Naive thymus-derived CD4-positive, alpha-beta T cell (primary cell): ENCODE data around the gene SLC26A8. TPM values are rescaled to one million over a fixed set of nuclear protein-coding genes. Genes with fewer than 3 reads are reported as not detected.
"Not testable (repeated sequence)": the region's sequence is repeated elsewhere in the genome, so short reads cannot be mapped to it uniquely, and the experiment has no call there.

ENCODE experiments used
- ATAC-seq: fragments of 150-1000 bp; cut with Tn5 transposase; 2 replicates; pipeline ENCODE4 v1.10.0; 2021; ENCODE audit warnings: mild to moderate bottlenecking, moderate library complexity
- CTCF ChIA-PET: fragments of 350-600 bp; sonication (Branson Sonifier 250); formaldehyde crosslinking; loops from one replicate; lab custom pipeline; 2021; ENCODE audit warnings: antibody characterized with exemption; lab: Charles Lee
- POLR2A ChIA-PET: fragments of 350-600 bp; sonication (Branson Sonifier 250); formaldehyde crosslinking; loops from one replicate; lab custom pipeline; 2021; ENCODE audit warnings: antibody characterized with exemption, inconsistent platforms; lab: Charles Lee
- DNase-seq, 9 donors: peaks; one replicate each; pipeline versions ENCODE4 v3.0.0 to v3.0.0-alpha.2; 2020 to 2022; ENCODE audit warnings: mixed read lengths in 1 of 9
- H3K27ac ChIP-seq: one replicate; pipeline ENCODE4 v1.7.0; 2013; ENCODE audit warnings: mild to moderate bottlenecking, low read depth, low read length, moderate library complexity
- H3K27me3 ChIP-seq, 2 donors: one replicate each; pipeline ENCODE4 v1.7.0; 2013; ENCODE audit warnings: low read length in 2 of 2, mild to moderate bottlenecking in 2 of 2, moderate library complexity in 2 of 2; ENCODE audit not compliant: control insufficient read depth in 2 of 2, insufficient read depth in 2 of 2
- H3K36me3 ChIP-seq, 3 experiments: 1 replicate in 2 of 3; 2 replicates in 1 of 3; pipeline ENCODE4 v1.7.0; 2013; ENCODE audit warnings: low read length in 3 of 3, mild to moderate bottlenecking in 3 of 3, moderate library complexity in 1 of 3; ENCODE audit not compliant: insufficient read depth in 3 of 3, control insufficient read depth in 2 of 3
- H3K4me1 ChIP-seq, 2 donors: one replicate each; pipeline ENCODE4 v1.7.0; 2013; ENCODE audit warnings: low read length in 2 of 2, mild to moderate bottlenecking in 2 of 2, moderate library complexity in 1 of 2; ENCODE audit not compliant: control insufficient read depth in 2 of 2, insufficient read depth in 2 of 2
- H3K4me3 ChIP-seq: 2 replicates; pipeline ENCODE4 v1.7.0; 2013; ENCODE audit warnings: mild to moderate bottlenecking, low read length
- H3K9me3 ChIP-seq, 3 experiments: 1 replicate in 2 of 3; 2 replicates in 1 of 3; pipeline ENCODE4 v1.7.0; 2013; ENCODE audit warnings: low read length in 3 of 3; ENCODE audit not compliant: control insufficient read depth in 2 of 3
- H3K27ac Mint-ChIP-seq, 9 donors: one replicate each; pipeline ENCODE4 v1.8.0; 2020 to 2022; ENCODE audit warnings: mixed read lengths in 9 of 9, mild to moderate bottlenecking in 8 of 9, moderate library complexity in 5 of 9, inconsistent platforms in 2 of 9
- H3K27me3 Mint-ChIP-seq, 5 donors: one replicate each; pipeline ENCODE4 v1.8.0; 2021 to 2022; ENCODE audit warnings: mixed read lengths in 5 of 5, mild to moderate bottlenecking in 1 of 5
- H3K36me3 Mint-ChIP-seq, 5 donors: one replicate each; pipeline ENCODE4 v1.8.0; 2020 to 2022; ENCODE audit warnings: mixed read lengths in 5 of 5, mild to moderate bottlenecking in 3 of 5, inconsistent platforms in 1 of 5
- H3K4me1 Mint-ChIP-seq, 7 donors: one replicate each; pipeline ENCODE4 v1.8.0; 2020 to 2022; ENCODE audit warnings: mixed read lengths in 7 of 7, mild to moderate bottlenecking in 3 of 7, inconsistent platforms in 1 of 7
- H3K4me3 Mint-ChIP-seq, 10 donors: one replicate each; pipeline ENCODE4 v1.8.0; 2020 to 2022; ENCODE audit warnings: mild to moderate bottlenecking in 10 of 10, mixed read lengths in 10 of 10, moderate library complexity in 6 of 10, inconsistent platforms in 2 of 10
- H3K9me3 Mint-ChIP-seq, 11 donors: one replicate each; pipeline ENCODE4 v1.8.0; 2020 to 2022; ENCODE audit warnings: mixed read lengths in 11 of 11, mild to moderate bottlenecking in 4 of 11, inconsistent platforms in 1 of 11, moderate library complexity in 1 of 11
- intact Hi-C, 2 donors: fragments of 100-400 bp; cut with micrococcal nuclease; formaldehyde crosslinking; loops; one replicate each; pipeline ENCODE4 v1.15.1; 2023
- polyA plus RNA-seq, 2 donors: library from polyadenylated mRNA; unstranded; fragments of 300-500 nt; fragmentation: Illumina TruSeq; gene quantifications; one replicate each; pipeline ENCODE4 v1.2.3, GENCODE V29; 2021
- total RNA-seq, 6 experiments: library from RNA in 5 of 6; stranded (reverse) in 5 of 6; gene quantifications; 1 replicate in 5 of 6; 2 replicates in 1 of 6; pipeline ENCODE4 v1.2.3 and lab custom pipeline; 2021 to 2026

Gene SLC26A8
- total and polyA plus RNA-seq, 7 experiments from 2014 or later, result 0.27 to 0.66 TPM; not detected in 5

GRCh38 chr6:35941170-35941569 is 83.3 kb downstream of the SLC26A8 start:
- H3K27me3 ChIP-seq, H3K4me3 ChIP-seq, DNase-seq, H3K36me3 ChIP-seq, H3K9me3 ChIP-seq, H3K36me3 Mint-ChIP-seq, H3K4me1 ChIP-seq, H3K27ac Mint-ChIP-seq, ATAC-seq, H3K4me3 Mint-ChIP-seq, intact Hi-C loops, CTCF ChIA-PET, H3K27ac ChIP-seq, POLR2A ChIA-PET, H3K4me1 Mint-ChIP-seq: not testable (repeated sequence)
- peaks cover 0 to 13% (median 4%) of the 10 kb centered on the region in 11 donors for H3K9me3 Mint-ChIP-seq
- peaks cover 0 to 12% (median 9%) of the 10 kb centered on the region in 5 donors for H3K27me3 Mint-ChIP-seq

DNA sequence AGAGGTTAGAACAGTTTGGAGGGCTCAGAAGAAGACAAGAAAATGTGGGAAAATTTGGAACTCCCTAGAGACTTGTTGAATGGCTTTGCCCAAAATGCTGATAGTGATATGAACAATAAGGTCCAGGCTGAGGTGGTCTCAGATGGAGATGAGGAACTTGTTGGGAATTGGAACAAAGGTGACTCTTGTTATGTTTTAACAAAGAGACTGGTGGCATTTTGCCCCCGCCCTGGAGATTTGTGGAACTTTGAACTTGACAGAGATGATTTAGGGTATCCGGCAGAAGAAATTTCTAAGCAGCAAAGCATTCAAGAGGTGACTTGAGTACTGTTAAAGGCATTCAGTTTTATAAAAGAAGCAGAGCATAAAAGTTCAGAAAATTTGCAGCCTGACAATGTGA is 84.4 kb downstream of the SLC26A8 start:
- H3K36me3 Mint-ChIP-seq, H3K27ac ChIP-seq, H3K27me3 ChIP-seq, ATAC-seq, POLR2A ChIA-PET, CTCF ChIA-PET, H3K36me3 ChIP-seq, H3K4me1 Mint-ChIP-seq, H3K9me3 ChIP-seq, intact Hi-C loops, H3K4me3 ChIP-seq, H3K4me3 Mint-ChIP-seq, H3K4me1 ChIP-seq, H3K27ac Mint-ChIP-seq, DNase-seq: not testable (repeated sequence)
- Mint-ChIP-seq H3K27me3 (peaks cover 0 to 18% (median 12%) of the 10 kb centered on the region in 5 donors), H3K9me3 (peaks cover 0 to 13% (median 4%) of the 10 kb centered on the region in 11 donors)

- CTCF ChIA-PET, H3K36me3 Mint-ChIP-seq, H3K9me3 ChIP-seq, DNase-seq, H3K4me3 ChIP-seq, H3K27ac ChIP-seq, ATAC-seq, H3K4me1 ChIP-seq, H3K4me1 Mint-ChIP-seq, H3K27ac Mint-ChIP-seq, POLR2A ChIA-PET, H3K27me3 ChIP-seq, H3K4me3 Mint-ChIP-seq, H3K36me3 ChIP-seq, intact Hi-C loops: not testable (repeated sequence)
- Mint-ChIP-seq H3K9me3 (peaks cover 0 to 13% (median 4%) of the 10 kb centered on the region in 11 donors), H3K27me3 (peaks cover 0 to 21% (median 12%) of the 10 kb centered on the region in 5 donors)
Observed at GRCh38 chr6:35939259-35939658, 85.2 kb downstream of the SLC26A8 start.

DNA sequence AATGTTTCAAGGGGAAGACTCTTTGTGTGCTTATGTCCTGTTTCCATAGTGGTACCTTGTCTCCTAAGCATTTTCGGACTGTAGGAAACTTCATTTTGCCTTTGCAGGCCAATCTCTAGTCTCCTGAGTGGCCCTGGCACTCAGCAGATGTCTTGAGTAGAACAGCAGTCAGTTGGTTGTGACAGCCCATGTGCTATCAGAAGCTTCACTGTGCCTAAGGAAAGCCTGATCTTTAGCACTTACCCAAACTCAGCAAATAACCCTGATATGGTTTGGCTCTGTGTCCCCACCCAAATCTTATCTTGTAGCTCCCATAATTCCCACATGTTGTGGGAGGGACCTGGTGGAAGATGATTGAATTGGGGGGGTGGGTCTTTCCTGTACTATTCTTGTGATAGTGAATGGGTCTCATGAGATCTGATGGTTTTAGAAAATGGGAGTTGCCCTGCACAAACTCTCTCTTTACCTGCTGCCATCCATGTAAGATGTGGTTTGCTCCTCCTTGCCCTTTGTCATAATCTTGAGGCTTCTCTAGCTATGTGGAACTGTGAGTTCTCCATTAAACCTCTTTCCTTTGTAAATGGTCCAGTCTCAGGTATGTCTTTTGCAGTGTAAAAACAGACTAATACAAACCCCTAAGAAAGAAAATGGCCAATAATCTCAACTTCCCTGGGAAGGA is 87.6 kb downstream of the SLC26A8 start:
- H3K36me3 ChIP-seq, result no peaks in the 10 kb centered on the region
- intact Hi-C loops, result no loop called here
- H3K27ac ChIP-seq, result no peak overlapping the region
- no peaks in the 10 kb centered on the region for H3K4me1 ChIP-seq
- ChIA-PET CTCF (interaction anchor here (0.7 kb wide), 1 partner anchor 1922 kb away, joined by 3 read pairs; no protein-coding TSS in a partner anchor), POLR2A (no interaction called here)
- H3K4me1 Mint-ChIP-seq, result peaks cover 0 to 8% (median 0%) of the 10 kb centered on the region in 7 donors
- H3K4me3 ChIP-seq, result no peak overlapping the region
- H3K27me3 Mint-ChIP-seq, result peaks cover 0 to 21% (median 12%) of the 10 kb centered on the region in 5 donors
- no peak overlapping the region for H3K27ac Mint-ChIP-seq
- no peaks in the 10 kb centered on the region for H3K9me3 ChIP-seq
- no peak overlapping the region for H3K4me3 Mint-ChIP-seq
- peaks cover 0 to 13% (median 3%) of the 10 kb centered on the region in 11 donors for H3K9me3 Mint-ChIP-seq
- H3K36me3 Mint-ChIP-seq, result peaks cover 0 to 6% (median 2%) of the 10 kb centered on the region in 5 donors
- ATAC-seq (no peak), DNase-seq (no peak)
- H3K27me3 ChIP-seq, result no peaks in the 10 kb centered on the region

DNA sequence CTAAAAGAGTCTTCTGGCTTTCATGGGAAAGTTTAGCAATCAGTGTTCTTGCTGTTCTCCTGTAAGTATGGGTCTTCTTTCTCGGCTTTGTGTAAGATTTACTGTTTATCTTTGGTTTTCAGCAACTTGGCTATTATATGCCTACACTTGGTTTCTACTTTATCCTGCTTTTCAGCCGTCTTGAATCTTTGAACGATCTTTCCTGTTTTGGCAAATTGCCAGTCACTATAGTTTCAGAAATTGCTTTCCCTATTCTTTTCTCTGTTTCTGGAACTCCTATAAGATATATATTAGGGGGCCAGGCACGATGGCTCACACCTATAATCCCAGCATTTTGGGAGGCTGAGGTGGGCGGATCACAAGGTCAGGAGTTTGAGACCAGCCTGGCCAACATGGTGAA is 89.0 kb downstream of the SLC26A8 start:
- POLR2A ChIA-PET, result interaction anchor here (0.6 kb wide), 1 partner anchor 24 kb away, joined by 3 read pairs; no protein-coding TSS in a partner anchor
- CTCF ChIA-PET, result no interaction called here
- intact Hi-C loops, result no loop called here
- no peak overlapping the region for H3K27ac ChIP-seq
- ATAC-seq, result no peak
- H3K9me3 ChIP-seq, result no peaks in the 10 kb centered on the region
- H3K4me1 ChIP-seq, result no peaks in the 10 kb centered on the region
- no peak overlapping the region for H3K4me3 ChIP-seq
- peaks cover 0 to 11% (median 2%) of the 10 kb centered on the region in 11 donors for H3K9me3 Mint-ChIP-seq
- peaks cover 0 to 8% (median 0%) of the 10 kb centered on the region in 7 donors for H3K4me1 Mint-ChIP-seq
- DNase-seq, result no peak
- H3K27ac Mint-ChIP-seq, result no peak overlapping the region
- no peaks in the 10 kb centered on the region for H3K27me3 ChIP-seq
- H3K36me3 Mint-ChIP-seq, result peaks cover 0 to 6% (median 2%) of the 10 kb centered on the region in 5 donors
- no peak overlapping the region for H3K4me3 Mint-ChIP-seq
- H3K36me3 ChIP-seq, result no peaks in the 10 kb centered on the region
- peaks cover 0 to 21% (median 12%) of the 10 kb centered on the region in 5 donors for H3K27me3 Mint-ChIP-seq

- no peak for ATAC-seq
- no peak overlapping the region for H3K4me3 Mint-ChIP-seq
- H3K27me3 Mint-ChIP-seq, result peaks cover 0 to 19% (median 4%) of the 10 kb centered on the region in 5 donors
- H3K36me3 Mint-ChIP-seq, result peaks cover 0 to 3% (median 0%) of the 10 kb centered on the region in 5 donors
- H3K9me3 Mint-ChIP-seq, result peaks cover 0 to 9% (median 2%) of the 10 kb centered on the region in 11 donors
- H3K27me3 ChIP-seq, result no peaks in the 10 kb centered on the region
- peaks cover 0 to 8% (median 0%) of the 10 kb centered on the region in 7 donors for H3K4me1 Mint-ChIP-seq
- H3K4me1 ChIP-seq, result no peaks in the 10 kb centered on the region
- H3K9me3 ChIP-seq, result no peaks in the 10 kb centered on the region
- ChIA-PET POLR2A (no interaction called here), CTCF (no interaction called here)
- DNase-seq, result no peak
- no peak overlapping the region for H3K4me3 ChIP-seq
- no peak overlapping the region for H3K27ac Mint-ChIP-seq
- intact Hi-C loops, result no loop called here
- H3K27ac ChIP-seq, result no peak overlapping the region
- H3K36me3 ChIP-seq, result no peaks in the 10 kb centered on the region
Observed at GRCh38 chr6:35933844-35934243, 90.6 kb downstream of the SLC26A8 start.

- intact Hi-C loops, ATAC-seq, H3K9me3 ChIP-seq, POLR2A ChIA-PET, H3K4me3 ChIP-seq, H3K27me3 ChIP-seq, H3K4me1 Mint-ChIP-seq, CTCF ChIA-PET, H3K36me3 Mint-ChIP-seq, H3K9me3 Mint-ChIP-seq, H3K36me3 ChIP-seq, H3K27ac ChIP-seq, H3K4me1 ChIP-seq: not testable (repeated sequence)
- Mint-ChIP-seq H3K27ac (peak overlapping the region in 4 of 9 donors; percentile 53 to 84 (median 64)), H3K27me3 (peaks cover 0 to 17% (median 4%) of the 10 kb centered on the region in 5 donors), H3K4me3 (peak overlapping the region in 9 of 10 donors; percentile 68 to 84 (median 78))
- DNase-seq, result peak in 2 of 9 donors; percentile 8 to 11
Observed at GRCh38 chr6:35931873-35932272, 92.6 kb downstream of the SLC26A8 start.
